Esophagus muscularis mucosa (tissue), 3 donors: ENCODE measurements around the gene PPFIA3.

Experiments
- CTCF ChIP-seq, 3 experiments: fragments of 200-600 bp in 2 of 3; fragments of 450-650 bp in 1 of 3; sonication (generic) in 2 of 3; IDR thresholded peaks; one replicate each; pipeline ENCODE4 v1.5.1; 2017 to 2019; ENCODE audit warnings: antibody characterized with exemption in 3 of 3, mild to moderate bottlenecking in 2 of 3, moderate library complexity in 1 of 3
- POLR2A ChIP-seq: fragments of 450-650 bp; IDR thresholded peaks from one replicate; pipeline ENCODE4 v1.6.1; 2017; ENCODE audit warnings: antibody characterized with exemption, moderate library complexity, mild to moderate bottlenecking, low read depth
- POLR2AphosphoS5 ChIP-seq, 2 donors: sonication (generic); formaldehyde crosslinking; IDR thresholded peaks; one replicate each; pipeline ENCODE4 v1.6.1; 2017; ENCODE audit warnings: antibody characterized with exemption in 2 of 2

GRCh38 chr19:49189259-49189658, 69.9 kb downstream of the PPFIA3 start:
- TF ChIP-seq CTCF (IDR thresholded peaks at IDR 0.05) (no peak), POLR2AphosphoS5 (IDR thresholded peaks at IDR 0.05) (no peak), POLR2A (no peak)
